IPS-20b (cell line): Measurements from ENCODE around the gene CLCN5.
"Not testable (repeated sequence)": the region's sequence is repeated elsewhere in the genome, so short reads cannot be mapped to it uniquely, and the experiment has no call there.

Experiments used
- H3K27ac ChIP-seq: one replicate; pipeline ENCODE4 v1.5.1; 2013; ENCODE audit warnings: low read length
- H3K27me3 ChIP-seq: 2 replicates; pipeline ENCODE4 v1.6.1; 2013; ENCODE audit warnings: mild to moderate bottlenecking, low read length, inconsistent platforms; ENCODE audit not compliant: insufficient read depth
- H3K36me3 ChIP-seq: 2 replicates; pipeline ENCODE4 v1.6.1; 2013; ENCODE audit warnings: low read depth, mild to moderate bottlenecking, inconsistent platforms, low read length, moderate library complexity; ENCODE audit not compliant: insufficient read depth
- H3K4me1 ChIP-seq: 2 replicates; pipeline ENCODE4 v1.6.1; 2013; ENCODE audit warnings: mild to moderate bottlenecking, control low read depth, inconsistent platforms, low read length, moderate library complexity; ENCODE audit not compliant: insufficient read depth
- H3K4me3 ChIP-seq: 2 replicates; pipeline ENCODE4 v1.5.1; 2013; ENCODE audit warnings: mild to moderate bottlenecking, low read length, inconsistent platforms
- H3K9ac ChIP-seq: 2 replicates; pipeline ENCODE4 v1.6.1; 2013; ENCODE audit warnings: low read depth, mild to moderate bottlenecking, inconsistent platforms, low read length, moderate library complexity
- H3K9me3 ChIP-seq: 2 replicates; pipeline ENCODE4 v1.6.1; 2013; ENCODE audit warnings: mild to moderate bottlenecking, low read depth, low read length, inconsistent platforms; ENCODE audit not compliant: insufficient read depth

CLCN5 gene

DNA sequence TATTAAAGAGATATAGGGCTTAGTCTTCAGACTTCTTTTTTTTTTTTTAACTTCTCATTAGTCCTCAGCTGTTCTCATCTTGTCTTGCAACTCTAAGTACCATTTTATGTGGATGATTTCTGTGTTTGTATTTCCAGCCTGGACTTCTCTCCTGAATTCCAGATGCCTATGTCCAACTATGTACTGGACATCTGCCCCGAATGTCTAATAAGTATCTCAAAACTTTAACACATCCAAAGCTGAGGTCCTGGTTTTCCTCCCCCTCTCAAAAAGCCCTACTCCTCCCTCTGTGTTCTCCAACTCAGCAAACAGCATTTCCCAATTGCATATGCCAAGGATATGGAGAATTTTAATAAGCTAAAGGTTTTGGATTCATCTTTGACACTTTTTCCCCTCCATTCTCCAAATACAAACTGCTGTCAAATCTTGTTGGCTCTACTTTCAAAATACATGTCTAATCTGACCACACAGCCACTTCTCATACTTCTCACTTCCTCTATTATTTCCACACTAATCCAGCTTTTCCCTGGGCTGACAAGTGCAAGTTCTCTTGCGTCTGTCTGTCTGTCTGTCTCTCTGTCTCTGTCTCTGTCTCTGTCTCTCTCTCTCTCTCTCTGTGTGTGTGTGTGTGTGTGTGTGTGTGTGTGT lies 79.8 kb downstream of the CLCN5 start:
- no peak overlapping the region for H3K9ac ChIP-seq
- H3K36me3 ChIP-seq = no peaks in the 10 kb centered on the region
- H3K27ac ChIP-seq = no peak overlapping the region
- H3K4me3 ChIP-seq = no peak overlapping the region
- no peaks in the 10 kb centered on the region for H3K27me3 ChIP-seq
- H3K9me3 ChIP-seq = no peaks in the 10 kb centered on the region
- no peaks in the 10 kb centered on the region for H3K4me1 ChIP-seq

DNA sequence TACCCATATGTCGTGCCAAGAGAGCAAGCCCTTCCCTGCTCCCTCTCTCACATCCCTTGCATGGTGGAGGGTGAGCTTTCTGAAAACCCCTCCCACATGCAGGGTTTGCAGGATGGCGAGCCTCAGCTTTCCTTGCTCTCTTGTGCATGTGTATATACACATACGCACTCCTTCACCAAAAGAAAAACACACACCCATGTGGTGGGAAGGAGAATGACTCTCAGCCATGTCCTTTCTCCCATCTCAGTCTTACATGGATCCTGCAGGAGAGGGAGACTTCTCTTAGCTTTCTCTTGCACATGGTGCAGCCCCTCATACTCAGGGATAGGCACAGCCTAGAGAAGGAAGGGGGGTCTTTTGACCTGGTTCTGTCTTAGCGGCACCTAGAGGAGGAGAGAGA lies 81.1 kb downstream of the CLCN5 start:
- Histone ChIP-seq H3K9me3 (no peaks in the 10 kb centered on the region), H3K27me3 (no peaks in the 10 kb centered on the region), H3K9ac (no peak overlapping the region), H3K27ac (no peak overlapping the region), H3K36me3 (no peaks in the 10 kb centered on the region), H3K4me1 (no peaks in the 10 kb centered on the region), H3K4me3 (no peak overlapping the region)

DNA sequence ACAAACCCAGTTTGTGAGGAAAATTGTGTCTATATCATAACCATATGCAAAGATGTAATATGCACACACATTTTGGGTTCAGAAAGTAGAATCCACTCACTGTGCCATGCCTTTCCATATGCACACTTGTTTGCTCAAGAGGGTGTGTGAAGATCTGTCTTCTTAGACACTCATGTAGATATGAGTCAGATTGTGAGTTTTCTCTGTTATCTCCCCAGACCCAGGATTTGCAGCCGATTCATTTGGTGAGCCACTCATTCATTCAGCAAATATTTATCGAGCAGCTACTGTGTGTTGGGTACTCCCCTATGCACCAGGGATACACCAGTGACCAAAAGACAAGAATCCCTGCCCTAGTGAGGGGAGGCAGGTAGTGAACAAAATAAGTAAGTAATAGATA lies 81.5 kb downstream of the CLCN5 start:
- Histone ChIP-seq H3K27me3 (no peaks in the 10 kb centered on the region), H3K9ac (no peak overlapping the region), H3K4me1 (no peaks in the 10 kb centered on the region), H3K4me3 (no peak overlapping the region), H3K9me3 (no peaks in the 10 kb centered on the region), H3K36me3 (no peaks in the 10 kb centered on the region), H3K27ac (no peak overlapping the region)

DNA sequence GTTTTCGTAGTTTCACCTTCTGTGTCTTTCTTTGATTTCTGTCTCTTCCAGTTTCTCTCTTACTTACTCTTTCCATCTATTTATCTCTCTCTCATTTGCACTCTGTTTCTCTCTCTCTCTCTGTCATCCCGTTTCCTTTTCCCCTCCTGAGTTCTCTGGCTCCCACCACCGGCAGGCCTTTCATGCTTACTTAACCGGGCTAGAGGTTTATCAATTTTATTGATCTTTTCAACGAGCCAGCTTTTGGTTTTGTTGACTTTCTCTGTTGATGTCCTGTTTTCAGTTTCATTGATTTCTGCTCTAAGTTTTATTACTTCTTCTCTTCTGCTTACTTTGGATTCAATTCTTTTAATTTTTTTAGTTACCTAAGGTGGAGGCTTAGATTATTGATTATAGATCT lies 103.2 kb downstream of the CLCN5 start:
- H3K9ac ChIP-seq, H3K27ac ChIP-seq, H3K4me1 ChIP-seq, H3K9me3 ChIP-seq, H3K27me3 ChIP-seq, H3K36me3 ChIP-seq, H3K4me3 ChIP-seq: not testable (repeated sequence)

DNA sequence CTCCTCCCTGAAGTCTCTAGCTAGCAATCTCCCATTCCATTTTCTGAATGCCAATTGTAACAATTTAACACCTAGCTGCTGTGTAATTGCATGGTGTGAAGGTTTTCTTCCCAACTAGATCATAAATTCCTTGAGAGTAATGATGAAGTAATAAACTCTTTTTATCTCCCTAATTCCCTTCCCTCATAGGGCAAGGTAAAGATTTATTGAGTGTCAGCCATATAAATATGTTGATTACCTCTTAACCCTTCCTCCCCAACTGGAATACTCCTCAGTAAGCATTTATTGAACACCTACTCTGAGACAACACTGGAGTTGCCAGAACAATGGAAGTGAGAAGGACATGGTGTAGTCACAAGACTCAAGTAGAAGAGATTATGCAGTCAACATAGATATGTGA lies 112.7 kb downstream of the CLCN5 start:
- Histone ChIP-seq H3K27me3 (no peaks in the 10 kb centered on the region), H3K4me1 (no peaks in the 10 kb centered on the region), H3K27ac (no peak overlapping the region), H3K4me3 (no peak overlapping the region), H3K9me3 (no peaks in the 10 kb centered on the region), H3K9ac (no peak overlapping the region), H3K36me3 (no peaks in the 10 kb centered on the region)

DNA sequence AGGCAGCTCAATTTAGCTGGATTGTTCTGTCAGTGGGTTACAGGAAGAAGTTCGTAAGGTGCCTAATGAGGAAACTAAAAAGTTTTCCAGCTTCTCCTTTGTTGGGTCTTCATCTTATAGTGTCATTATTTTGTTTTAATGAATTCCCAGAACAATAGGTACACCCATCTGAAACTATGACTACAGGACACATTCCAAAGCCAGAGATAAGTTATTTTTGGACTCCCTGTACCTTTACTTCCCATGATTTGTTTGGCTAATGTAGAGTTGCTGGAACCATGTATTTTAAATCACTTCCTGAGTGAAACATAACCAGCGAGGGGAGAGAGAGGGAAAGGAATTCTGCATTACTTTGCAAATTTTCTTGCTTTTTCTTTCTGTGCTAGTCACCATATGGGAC lies 114.0 kb downstream of the CLCN5 start:
- Histone ChIP-seq H3K4me1 (no peaks in the 10 kb centered on the region), H3K27me3 (no peaks in the 10 kb centered on the region), H3K9me3 (no peaks in the 10 kb centered on the region), H3K36me3 (no peaks in the 10 kb centered on the region), H3K9ac (no peak overlapping the region), H3K4me3 (no peak overlapping the region), H3K27ac (no peak overlapping the region)

DNA sequence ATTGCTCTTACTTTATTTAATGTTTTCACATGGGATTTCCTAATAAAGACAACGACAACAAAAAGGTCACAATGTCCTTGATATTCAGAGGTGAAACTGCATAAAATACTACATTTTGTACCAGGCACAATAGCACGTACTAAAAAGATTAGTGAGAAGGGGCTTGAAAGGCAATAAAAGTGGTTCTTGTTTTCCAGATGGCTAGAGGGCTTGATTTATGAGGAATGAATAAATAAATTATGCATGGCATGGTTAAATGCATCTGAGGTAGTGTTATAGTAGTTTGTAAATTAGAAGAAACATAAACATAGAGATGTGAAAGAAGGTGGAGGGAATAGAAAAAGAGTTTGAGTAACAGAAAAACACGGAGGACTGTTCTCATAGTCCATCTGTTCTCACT lies 123.4 kb downstream of the CLCN5 start:
- H3K36me3 ChIP-seq = no peaks in the 10 kb centered on the region
- H3K4me3 ChIP-seq = no peak overlapping the region
- H3K9ac ChIP-seq = no peak overlapping the region
- H3K4me1 ChIP-seq = no peaks in the 10 kb centered on the region
- no peaks in the 10 kb centered on the region for H3K27me3 ChIP-seq
- H3K27ac ChIP-seq = no peak overlapping the region
- H3K9me3 ChIP-seq = no peaks in the 10 kb centered on the region

DNA sequence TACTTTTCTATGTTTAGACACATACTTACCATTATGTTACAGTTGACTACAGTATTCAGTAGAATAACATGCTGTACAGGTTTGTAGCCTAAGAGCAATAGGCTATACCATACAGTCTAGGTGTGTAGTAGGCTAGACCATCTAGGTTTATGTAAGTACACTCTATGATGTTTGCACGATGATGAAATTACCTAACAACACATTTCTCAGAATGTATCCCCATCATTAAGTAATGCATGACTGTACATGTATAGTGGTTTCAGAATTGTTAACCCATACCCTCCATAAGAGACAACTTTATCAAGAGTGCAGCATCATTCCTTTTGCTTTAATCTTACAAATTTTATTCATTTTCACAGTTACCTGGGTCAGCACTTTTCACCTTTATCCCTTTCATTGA lies 126.8 kb downstream of the CLCN5 start:
- no peaks in the 10 kb centered on the region for H3K4me1 ChIP-seq
- H3K9ac ChIP-seq = no peak overlapping the region
- no peak overlapping the region for H3K4me3 ChIP-seq
- H3K27ac ChIP-seq = no peak overlapping the region
- H3K27me3 ChIP-seq = no peaks in the 10 kb centered on the region
- H3K9me3 ChIP-seq = no peaks in the 10 kb centered on the region
- no peaks in the 10 kb centered on the region for H3K36me3 ChIP-seq

DNA sequence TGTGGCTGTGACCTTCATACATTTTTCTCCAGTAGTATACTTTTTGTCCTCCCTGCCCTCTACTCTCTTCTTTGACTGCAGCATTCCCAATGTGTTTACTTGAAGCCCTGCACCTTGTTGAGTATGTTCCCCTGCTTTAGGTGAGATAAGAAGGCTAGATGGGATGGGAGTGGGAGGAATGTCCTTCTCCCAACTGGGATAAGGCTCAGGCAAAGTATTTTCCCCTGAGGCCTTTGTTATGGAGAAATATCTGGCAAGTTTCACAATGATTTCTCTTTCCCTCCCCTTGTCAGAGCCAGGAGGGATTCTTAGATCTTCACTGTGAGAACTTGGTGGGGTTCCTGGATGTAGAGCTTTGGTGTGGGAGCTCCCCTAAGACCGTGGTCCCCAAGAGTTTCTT lies 131.8 kb downstream of the CLCN5 start:
- no peak overlapping the region for H3K9ac ChIP-seq
- H3K27me3 ChIP-seq = no peaks in the 10 kb centered on the region
- H3K27ac ChIP-seq = no peak overlapping the region
- H3K4me3 ChIP-seq = no peak overlapping the region
- no peaks in the 10 kb centered on the region for H3K36me3 ChIP-seq
- H3K9me3 ChIP-seq = no peaks in the 10 kb centered on the region
- no peaks in the 10 kb centered on the region for H3K4me1 ChIP-seq

DNA sequence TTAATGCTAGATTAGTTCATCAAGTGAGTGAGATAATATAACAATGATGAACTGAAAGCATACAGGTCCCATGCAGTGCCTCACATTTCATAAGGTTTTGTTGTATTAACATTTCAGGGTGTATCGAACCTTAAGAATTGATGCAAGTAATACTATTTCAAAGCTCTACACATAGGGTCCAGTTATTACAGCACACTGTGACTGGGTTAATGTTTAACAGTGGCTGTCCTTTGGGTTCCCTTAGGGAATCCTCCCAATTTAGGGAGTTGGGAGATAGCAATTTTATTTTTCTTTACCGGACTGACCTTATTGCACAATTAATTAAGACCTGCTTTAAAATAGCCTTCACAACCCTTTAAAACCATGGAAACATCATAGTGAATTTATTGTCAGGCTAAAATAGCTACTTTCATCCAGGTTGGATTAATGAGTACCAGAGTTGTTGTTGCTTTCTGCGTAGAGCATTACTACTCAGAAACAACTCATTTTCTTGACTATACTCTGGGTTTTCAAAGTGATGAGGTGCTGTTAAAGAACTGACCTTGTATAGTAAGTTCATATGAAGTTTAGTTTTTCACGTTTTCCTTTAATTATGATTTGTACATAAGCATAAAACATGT lies 144.0 kb downstream of the CLCN5 start:
- Histone ChIP-seq H3K9me3 (no peaks in the 10 kb centered on the region), H3K4me3 (no peak overlapping the region), H3K4me1 (peaks cover 11% of the 10 kb centered on the region; the same call in 1 of the 2 replicates), H3K9ac (no peak overlapping the region), H3K36me3 (no peaks in the 10 kb centered on the region), H3K27ac (no peak overlapping the region), H3K27me3 (no peaks in the 10 kb centered on the region)

DNA sequence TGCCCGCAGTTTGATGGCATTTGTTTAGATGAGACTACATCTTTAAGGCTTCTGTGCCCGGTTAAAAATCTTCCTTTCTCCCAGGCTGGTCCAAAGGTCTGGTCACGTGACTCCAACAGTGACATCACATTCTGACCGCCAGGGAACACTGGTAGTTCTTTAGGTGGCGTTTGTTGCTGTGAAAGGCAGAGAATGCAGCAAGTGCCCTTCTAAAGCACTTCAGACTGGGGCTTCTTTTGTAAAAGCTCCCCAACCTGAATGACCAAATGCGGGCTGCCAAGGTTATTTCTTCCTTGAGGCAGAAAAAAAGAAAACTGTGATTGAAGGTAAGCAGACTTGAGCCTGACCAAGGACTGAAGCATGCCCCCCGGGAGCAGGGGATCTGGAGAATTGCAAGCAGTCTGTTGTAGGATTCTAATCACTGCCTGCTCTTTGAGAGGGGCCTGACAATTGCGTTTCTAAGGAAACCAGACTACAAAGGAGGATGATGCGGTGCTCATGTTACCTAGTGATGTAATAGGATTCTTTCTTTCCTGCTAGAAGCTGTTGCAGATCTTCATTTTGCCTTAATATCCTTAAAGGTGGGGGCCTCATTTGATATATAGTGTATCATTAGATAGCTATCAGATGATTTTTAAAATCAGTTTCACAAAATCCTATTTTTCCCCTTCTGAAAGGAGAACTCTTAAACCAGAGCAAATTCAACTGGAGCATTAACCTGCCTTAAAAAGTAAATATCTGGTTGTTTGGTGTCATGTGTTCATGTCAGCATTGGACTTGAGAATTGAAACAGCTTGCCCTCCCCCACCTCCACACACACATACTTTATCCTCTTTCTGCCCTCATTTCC lies 145.3 kb downstream of the CLCN5 start:
- H3K27me3 ChIP-seq = no peaks in the 10 kb centered on the region
- H3K9ac ChIP-seq = peak overlapping the region; percentile 72; the same call in 1 of the 2 replicates
- H3K36me3 ChIP-seq = no peaks in the 10 kb centered on the region
- peak overlapping the region; percentile 39 for H3K27ac ChIP-seq
- peak overlapping the region; percentile 70 for H3K4me3 ChIP-seq
- peaks cover 11% of the 10 kb centered on the region; the same call in 1 of the 2 replicates for H3K4me1 ChIP-seq
- H3K9me3 ChIP-seq = no peaks in the 10 kb centered on the region

DNA sequence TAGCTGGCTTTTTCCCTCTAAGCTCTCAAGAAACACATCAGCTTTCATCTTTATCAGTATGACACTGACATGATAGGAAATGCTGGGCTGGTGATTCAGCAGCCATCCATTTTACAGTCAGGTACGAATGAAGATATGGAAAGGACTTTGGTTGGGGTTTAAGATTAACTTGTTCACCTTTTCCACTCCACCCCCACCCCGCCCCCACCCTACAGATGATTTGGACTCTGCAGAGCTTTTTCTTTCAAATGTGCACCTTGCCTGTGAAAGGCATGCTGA lies 145.8 kb downstream of the CLCN5 start:
- H3K36me3 ChIP-seq = no peaks in the 10 kb centered on the region

More for the DNA sequence above, 145.8 kb downstream of the CLCN5 start:
- no peaks in the 10 kb centered on the region for H3K9me3 ChIP-seq
- peaks cover 11% of the 10 kb centered on the region; the same call in 1 of the 2 replicates for H3K4me1 ChIP-seq
- peak overlapping the region; percentile 72; the same call in 1 of the 2 replicates for H3K9ac ChIP-seq
- H3K4me3 ChIP-seq = peak overlapping the region; percentile 70; the same call in 1 of the 2 replicates
- no peaks in the 10 kb centered on the region for H3K27me3 ChIP-seq
- H3K27ac ChIP-seq = no peak overlapping the region
